ENCODE results near the gene SLC17A3. TPM values are rescaled to one million over a fixed set of nuclear protein-coding genes. Genes with fewer than 3 reads are reported as not detected.

Gene SLC17A3
- total RNA-seq, 1 experiment from 2014 or later, result not detected

DNA sequence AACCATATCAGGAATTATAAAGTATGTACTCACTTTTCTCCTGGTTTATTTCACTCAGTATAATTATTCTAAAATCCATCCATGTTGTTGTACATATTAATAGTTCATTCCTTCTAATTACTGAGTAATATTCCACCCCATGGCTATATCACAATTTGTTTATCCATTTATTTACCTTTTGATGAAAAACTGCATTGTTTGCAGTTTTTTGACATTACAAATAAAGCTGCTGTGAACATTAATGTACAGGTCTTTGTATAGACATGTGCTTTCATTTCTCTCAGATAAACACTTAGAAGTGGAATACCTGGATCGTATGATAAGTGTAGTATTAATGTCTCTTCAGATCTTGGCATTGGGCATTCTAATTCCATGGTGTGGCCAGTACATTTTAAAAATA, 4.2 kb downstream of the SLC17A3 start:
- no peak overlapping the region for H2AFZ ChIP-seq (ENCODE audit: low read length)
- H3K4me3 ChIP-seq (ENCODE audit: low read length), result no peak overlapping the region
- H3K4me1 ChIP-seq (ENCODE audit: low read length), result peaks cover 10% of the 10 kb centered on the region
- H3K27ac ChIP-seq (ENCODE audit: low read length), result no peak overlapping the region
- no peaks in the 10 kb centered on the region for H3K9me3 ChIP-seq (ENCODE audit: low read length)
- H3K4me2 ChIP-seq (ENCODE audit: low read depth, low read length, poor library complexity, severe bottlenecking), result no peak overlapping the region
- H3K36me3 ChIP-seq (ENCODE audit: insufficient read depth, low read length), result no peaks in the 10 kb centered on the region
- H3K79me2 ChIP-seq (ENCODE audit: low read length), result no peaks in the 10 kb centered on the region
- no peaks in the 10 kb centered on the region for H4K20me1 ChIP-seq (ENCODE audit: insufficient read depth, low read depth, low read length)
- H3K9me2 ChIP-seq (replicated peaks; ENCODE audit: insufficient read depth, low read length), result no peaks in the 10 kb centered on the region
- H3K9ac ChIP-seq (ENCODE audit: low read length), result no peak overlapping the region
- no peaks in the 10 kb centered on the region; the same call in 1 of the 2 replicates for H3K27me3 ChIP-seq (ENCODE audit: low read length)
- no peak for DNase-seq

GRCh38 chr6:25868436-25869183, 5.4 kb downstream of the SLC17A3 start:
- Histone ChIP-seq H2AFZ (ENCODE audit: low read length) (no peak overlapping the region), H3K4me1 (ENCODE audit: low read length) (peaks cover 10% of the 10 kb centered on the region), H3K36me3 (ENCODE audit: insufficient read depth, low read length) (no peaks in the 10 kb centered on the region), H3K9me3 (ENCODE audit: low read length) (no peaks in the 10 kb centered on the region), H4K20me1 (ENCODE audit: insufficient read depth, low read depth, low read length) (no peaks in the 10 kb centered on the region), H3K4me2 (ENCODE audit: low read depth, low read length, poor library complexity, severe bottlenecking) (no peak overlapping the region), H3K27ac (ENCODE audit: low read length) (no peak overlapping the region), H3K9ac (ENCODE audit: low read length) (no peak overlapping the region), H3K27me3 (ENCODE audit: low read length) (no peaks in the 10 kb centered on the region; the same call in 1 of the 2 replicates), H3K9me2 (replicated peaks; ENCODE audit: insufficient read depth, low read length) (no peaks in the 10 kb centered on the region), H3K4me3 (ENCODE audit: low read length) (no peak overlapping the region), H3K79me2 (ENCODE audit: low read length) (no peaks in the 10 kb centered on the region)
- no peak for DNase-seq

GRCh38 chr6:25866011-25866410, 8.0 kb downstream of the SLC17A3 start:
- DNase-seq, result no peak
- no peak overlapping the region for H3K9ac ChIP-seq (ENCODE audit: low read length)
- no peaks in the 10 kb centered on the region for H4K20me1 ChIP-seq (ENCODE audit: insufficient read depth, low read depth, low read length)
- no peak overlapping the region for H3K4me3 ChIP-seq (ENCODE audit: low read length)
- H3K4me1 ChIP-seq (ENCODE audit: low read length), result peaks cover 10% of the 10 kb centered on the region
- H3K9me2 ChIP-seq (replicated peaks; ENCODE audit: insufficient read depth, low read length), result no peaks in the 10 kb centered on the region
- H3K9me3 ChIP-seq (ENCODE audit: low read length), result no peaks in the 10 kb centered on the region
- H3K27ac ChIP-seq (ENCODE audit: low read length), result no peak overlapping the region
- no peak overlapping the region for H2AFZ ChIP-seq (ENCODE audit: low read length)
- H3K27me3 ChIP-seq (ENCODE audit: low read length), result no peaks in the 10 kb centered on the region; the same call in 1 of the 2 replicates
- H3K36me3 ChIP-seq (ENCODE audit: insufficient read depth, low read length), result no peaks in the 10 kb centered on the region
- no peak overlapping the region for H3K4me2 ChIP-seq (ENCODE audit: low read depth, low read length, poor library complexity, severe bottlenecking)
- H3K79me2 ChIP-seq (ENCODE audit: low read length), result no peaks in the 10 kb centered on the region

- no peak for DNase-seq
- peaks cover 10% of the 10 kb centered on the region for H3K4me1 ChIP-seq (ENCODE audit: low read length)
- H3K27me3 ChIP-seq (ENCODE audit: low read length), result no peaks in the 10 kb centered on the region; the same call in 1 of the 2 replicates
- no peak overlapping the region for H2AFZ ChIP-seq (ENCODE audit: low read length)
- no peak overlapping the region for H3K27ac ChIP-seq (ENCODE audit: low read length)
- no peak overlapping the region for H3K4me3 ChIP-seq (ENCODE audit: low read length)
- H3K9me3 ChIP-seq (ENCODE audit: low read length), result no peaks in the 10 kb centered on the region
- H3K36me3 ChIP-seq (ENCODE audit: insufficient read depth, low read length), result no peaks in the 10 kb centered on the region
- H4K20me1 ChIP-seq (ENCODE audit: insufficient read depth, low read depth, low read length), result no peaks in the 10 kb centered on the region
- H3K9me2 ChIP-seq (replicated peaks; ENCODE audit: insufficient read depth, low read length), result no peaks in the 10 kb centered on the region
- H3K9ac ChIP-seq (ENCODE audit: low read length), result no peak overlapping the region
- no peaks in the 10 kb centered on the region for H3K79me2 ChIP-seq (ENCODE audit: low read length)
- no peak overlapping the region for H3K4me2 ChIP-seq (ENCODE audit: low read depth, low read length, poor library complexity, severe bottlenecking)
Measured at GRCh38 chr6:25863360-25863759, 10.7 kb downstream of the SLC17A3 start.

GRCh38 chr6:25862199-25862598, 11.8 kb downstream of the SLC17A3 start:
- no peaks in the 10 kb centered on the region; the same call in 1 of the 2 replicates for H3K27me3 ChIP-seq (ENCODE audit: low read length)
- H3K9me3 ChIP-seq (ENCODE audit: low read length), result no peaks in the 10 kb centered on the region
- H3K36me3 ChIP-seq (ENCODE audit: insufficient read depth, low read length), result no peaks in the 10 kb centered on the region
- no peaks in the 10 kb centered on the region for H3K9me2 ChIP-seq (replicated peaks; ENCODE audit: insufficient read depth, low read length)
- H3K4me2 ChIP-seq (ENCODE audit: low read depth, low read length, poor library complexity, severe bottlenecking), result no peak overlapping the region
- H2AFZ ChIP-seq (ENCODE audit: low read length), result no peak overlapping the region
- H3K4me3 ChIP-seq (ENCODE audit: low read length), result no peak overlapping the region
- peaks cover 10% of the 10 kb centered on the region for H3K4me1 ChIP-seq (ENCODE audit: low read length)
- H3K79me2 ChIP-seq (ENCODE audit: low read length), result no peaks in the 10 kb centered on the region
- no peaks in the 10 kb centered on the region for H4K20me1 ChIP-seq (ENCODE audit: insufficient read depth, low read depth, low read length)
- no peak for DNase-seq
- H3K27ac ChIP-seq (ENCODE audit: low read length), result no peak overlapping the region
- no peak overlapping the region for H3K9ac ChIP-seq (ENCODE audit: low read length)

DNA sequence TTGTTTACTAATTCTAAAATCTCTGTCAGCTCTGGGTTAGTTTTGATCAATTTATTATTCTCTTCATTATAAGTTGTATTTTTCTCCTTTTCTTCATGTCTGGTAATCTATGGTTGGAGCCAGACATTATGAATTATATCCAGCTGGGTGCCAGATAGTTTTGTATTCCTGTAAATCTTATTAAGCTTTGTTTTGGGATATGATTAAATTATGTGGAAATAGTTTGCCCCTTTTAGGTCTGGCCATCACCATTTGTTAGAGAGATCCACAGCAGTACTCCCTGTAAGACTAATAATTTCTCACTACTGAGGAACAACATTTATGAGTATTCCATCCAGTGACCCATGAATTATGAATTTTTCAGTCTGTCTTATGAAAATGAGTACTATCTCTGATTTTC, 21.3 kb downstream of the SLC17A3 start:
- Histone ChIP-seq H3K79me2 (ENCODE audit: low read length) (no peaks in the 10 kb centered on the region), H3K4me2 (ENCODE audit: low read depth, low read length, poor library complexity, severe bottlenecking) (no peak overlapping the region), H3K4me3 (ENCODE audit: low read length) (no peak overlapping the region), H2AFZ (ENCODE audit: low read length) (no peak overlapping the region), H3K27ac (ENCODE audit: low read length) (no peak overlapping the region), H3K27me3 (ENCODE audit: low read length) (no peaks in the 10 kb centered on the region), H3K9me3 (ENCODE audit: low read length) (no peaks in the 10 kb centered on the region), H3K9ac (ENCODE audit: low read length) (no peak overlapping the region), H3K4me1 (ENCODE audit: low read length) (no peaks in the 10 kb centered on the region), H4K20me1 (ENCODE audit: insufficient read depth, low read depth, low read length) (no peaks in the 10 kb centered on the region), H3K9me2 (replicated peaks; ENCODE audit: insufficient read depth, low read length) (no peaks in the 10 kb centered on the region), H3K36me3 (ENCODE audit: insufficient read depth, low read length) (no peaks in the 10 kb centered on the region)
- no peak for DNase-seq

- Histone ChIP-seq H4K20me1 (ENCODE audit: insufficient read depth, low read depth, low read length) (no peaks in the 10 kb centered on the region), H2AFZ (ENCODE audit: low read length) (no peak overlapping the region), H3K27me3 (ENCODE audit: low read length) (no peaks in the 10 kb centered on the region), H3K79me2 (ENCODE audit: low read length) (no peaks in the 10 kb centered on the region), H3K9me2 (replicated peaks; ENCODE audit: insufficient read depth, low read length) (no peaks in the 10 kb centered on the region), H3K27ac (ENCODE audit: low read length) (no peak overlapping the region), H3K4me3 (ENCODE audit: low read length) (no peak overlapping the region), H3K4me2 (ENCODE audit: low read depth, low read length, poor library complexity, severe bottlenecking) (no peak overlapping the region), H3K9ac (ENCODE audit: low read length) (no peak overlapping the region), H3K9me3 (ENCODE audit: low read length) (no peaks in the 10 kb centered on the region), H3K4me1 (ENCODE audit: low read length) (no peaks in the 10 kb centered on the region), H3K36me3 (ENCODE audit: insufficient read depth, low read length) (no peaks in the 10 kb centered on the region)
- no peak for DNase-seq
Measured at GRCh38 chr6:25851961-25852360, 22.1 kb downstream of the SLC17A3 start.

DNA sequence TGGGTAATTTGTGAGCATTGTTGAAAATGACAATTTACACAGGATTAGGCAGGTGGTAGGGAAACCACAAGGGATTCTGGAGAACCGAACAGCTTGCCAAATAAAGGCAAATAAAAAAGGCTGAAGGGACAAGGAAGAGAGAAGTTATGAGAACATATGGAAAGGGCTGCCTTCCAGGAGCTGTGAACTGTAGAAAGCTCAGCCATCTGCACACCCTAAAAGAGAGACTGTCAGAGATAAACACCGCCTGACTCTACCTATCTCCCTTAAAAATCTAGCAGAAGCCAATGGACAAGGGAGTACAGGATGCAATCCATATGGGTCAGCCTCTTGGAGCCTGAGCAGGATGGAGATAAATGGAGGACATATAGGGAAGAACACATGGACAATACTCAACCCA, 29.5 kb downstream of the SLC17A3 start:
- DNase-seq, result no peak

More for the DNA sequence above, 29.5 kb downstream of the SLC17A3 start:
- no peak overlapping the region for H3K9ac ChIP-seq (ENCODE audit: low read length)
- no peak overlapping the region for H3K4me2 ChIP-seq (ENCODE audit: low read depth, low read length, poor library complexity, severe bottlenecking)
- H3K9me2 ChIP-seq (replicated peaks; ENCODE audit: insufficient read depth, low read length), result no peaks in the 10 kb centered on the region
- H3K36me3 ChIP-seq (ENCODE audit: insufficient read depth, low read length), result no peaks in the 10 kb centered on the region
- no peaks in the 10 kb centered on the region for H4K20me1 ChIP-seq (ENCODE audit: insufficient read depth, low read depth, low read length)
- H3K9me3 ChIP-seq (ENCODE audit: low read length), result no peaks in the 10 kb centered on the region
- no peaks in the 10 kb centered on the region for H3K4me1 ChIP-seq (ENCODE audit: low read length)
- no peak overlapping the region for H3K4me3 ChIP-seq (ENCODE audit: low read length)
- no peaks in the 10 kb centered on the region for H3K27me3 ChIP-seq (ENCODE audit: low read length)
- H3K79me2 ChIP-seq (ENCODE audit: low read length), result no peaks in the 10 kb centered on the region
- H3K27ac ChIP-seq (ENCODE audit: low read length), result no peak overlapping the region
- H2AFZ ChIP-seq (ENCODE audit: low read length), result no peak overlapping the region
